Activated CD8-positive, alpha-beta memory T cell treated with anti-CD3 and anti-CD28 coated beads for 48 hours (primary cell): Measurements from ENCODE around the gene SMCO2.

Experiments
- DNase-seq, 3 experiments: peaks; one replicate each; pipeline ENCODE4 v3.0.0-alpha.2; 2020; ENCODE audit warnings: low read depth in 2 of 3, low spot score in 2 of 3

Gene SMCO2

DNA sequence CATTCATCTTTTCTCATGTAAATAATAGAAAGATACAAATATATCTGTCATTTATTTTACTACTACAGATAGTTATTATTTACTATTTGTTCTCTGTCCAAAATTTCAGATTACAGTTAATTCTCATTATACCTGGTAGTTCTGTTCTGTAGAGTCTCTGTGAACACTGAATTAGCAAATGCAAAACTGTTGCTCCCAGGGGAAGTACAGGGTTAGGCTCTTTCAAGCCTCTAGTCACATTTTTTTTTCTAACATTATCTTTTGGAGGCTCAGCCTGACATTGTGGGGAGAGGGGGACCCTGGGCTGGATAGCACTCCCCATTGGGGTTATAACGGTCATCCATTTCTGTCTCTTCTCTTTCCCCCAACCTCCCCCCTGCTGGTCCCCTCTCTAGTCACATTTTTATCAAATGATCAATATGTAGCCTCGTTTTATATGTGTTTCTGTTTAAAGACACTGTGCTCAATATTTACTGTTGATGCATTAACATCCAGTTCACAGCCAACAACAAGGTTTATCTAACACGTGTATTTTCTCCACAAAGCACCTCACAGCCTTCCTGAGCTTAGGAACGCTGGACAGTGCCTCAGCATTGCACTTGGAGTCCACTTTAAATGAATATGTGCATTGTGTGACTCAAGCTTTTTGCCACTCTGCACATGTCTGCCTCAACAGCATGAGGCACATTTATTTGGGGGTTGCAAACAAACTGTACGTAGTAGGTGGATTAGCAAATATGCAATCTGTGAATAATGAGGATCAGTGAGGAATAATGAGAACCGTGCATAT lies 4.7 kb downstream of the SMCO2 start:
- DNase-seq = no peak

- no peak for DNase-seq
Measured at GRCh38 chr12:27453421-27453820, 6.9 kb downstream of the SMCO2 start.

DNA sequence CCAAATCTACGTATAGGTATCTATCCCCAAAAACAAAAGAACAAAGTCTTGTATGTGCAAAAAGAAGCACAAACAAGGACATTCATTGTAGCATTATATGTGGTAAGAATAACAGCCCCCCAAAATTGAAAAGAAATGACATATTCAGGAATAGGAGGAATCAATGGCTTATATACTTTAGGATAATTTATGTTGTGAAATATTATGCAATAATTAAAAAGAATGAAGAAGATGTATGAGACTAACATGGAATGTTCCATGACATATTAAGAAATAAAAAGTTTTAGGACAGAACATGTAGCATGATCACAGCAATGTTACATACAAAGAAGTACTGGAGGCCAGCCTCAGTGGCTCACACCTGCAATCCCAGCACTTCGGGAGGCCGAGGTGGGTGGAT lies 9.1 kb downstream of the SMCO2 start:
- no peak for DNase-seq

GRCh38 chr12:27456618-27457017 lies 10.1 kb downstream of the SMCO2 start:
- DNase-seq = no peak

GRCh38 chr12:27460471-27460978 lies 14.0 kb downstream of the SMCO2 start:
- DNase-seq = no peak

- no peak for DNase-seq
Measured at GRCh38 chr12:27462151-27462694, 15.7 kb downstream of the SMCO2 start.

- DNase-seq = no peak
Measured at GRCh38 chr12:27462851-27463250, 16.3 kb downstream of the SMCO2 start.

DNA sequence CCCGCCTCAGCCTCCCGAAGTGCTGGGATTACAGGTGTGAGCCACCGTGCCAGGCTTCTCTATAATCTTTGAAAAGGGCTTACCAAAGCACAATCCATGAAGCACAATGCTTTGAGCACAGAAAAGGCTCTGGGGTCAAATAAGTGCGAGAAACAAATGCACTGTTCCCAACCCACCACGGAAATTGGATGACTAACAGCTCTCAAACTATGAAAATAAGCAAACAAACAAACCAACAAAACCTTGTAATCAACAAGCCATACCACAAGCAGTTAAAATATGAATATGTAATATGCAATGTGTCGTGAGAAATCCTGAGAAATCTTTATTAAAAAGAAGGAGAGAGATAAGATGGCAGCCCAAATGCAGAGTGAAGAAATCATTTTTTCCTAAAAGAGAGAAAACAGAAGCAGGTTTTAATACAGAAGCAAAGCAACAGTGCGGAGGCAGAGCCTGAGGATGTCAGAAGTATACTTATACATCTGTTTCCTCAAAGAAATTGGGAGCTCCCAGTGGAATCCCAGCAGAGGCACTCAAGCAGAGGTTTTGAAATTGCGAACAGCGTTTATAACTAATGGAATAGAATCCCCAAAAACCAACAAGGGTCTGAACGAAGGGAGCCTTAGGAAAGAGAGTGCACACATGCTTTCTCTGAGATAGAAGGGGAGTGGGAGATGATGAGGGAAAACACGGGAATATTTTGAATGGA lies 17.1 kb downstream of the SMCO2 start:
- no peak for DNase-seq

DNA sequence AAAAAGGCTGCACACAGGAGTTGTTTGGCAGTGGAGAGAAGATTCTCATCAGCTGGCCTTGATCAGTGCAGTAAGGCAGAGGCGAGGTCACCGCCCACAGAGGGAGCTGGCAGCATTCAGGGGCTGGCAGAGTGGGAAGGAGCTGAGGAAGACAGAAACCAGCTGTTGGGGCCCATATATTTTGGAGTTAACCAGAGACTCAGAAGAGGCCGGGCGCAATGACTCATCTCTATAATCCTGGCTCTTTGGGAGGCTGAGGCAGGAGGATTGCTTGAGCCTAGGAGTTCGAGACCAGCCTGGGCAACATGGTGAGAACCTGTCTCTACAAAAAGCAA lies 17.7 kb downstream of the SMCO2 start:
- DNase-seq = no peak

GRCh38 chr12:27467641-27468040 lies 21.1 kb downstream of the SMCO2 start:
- no peak for DNase-seq

DNA sequence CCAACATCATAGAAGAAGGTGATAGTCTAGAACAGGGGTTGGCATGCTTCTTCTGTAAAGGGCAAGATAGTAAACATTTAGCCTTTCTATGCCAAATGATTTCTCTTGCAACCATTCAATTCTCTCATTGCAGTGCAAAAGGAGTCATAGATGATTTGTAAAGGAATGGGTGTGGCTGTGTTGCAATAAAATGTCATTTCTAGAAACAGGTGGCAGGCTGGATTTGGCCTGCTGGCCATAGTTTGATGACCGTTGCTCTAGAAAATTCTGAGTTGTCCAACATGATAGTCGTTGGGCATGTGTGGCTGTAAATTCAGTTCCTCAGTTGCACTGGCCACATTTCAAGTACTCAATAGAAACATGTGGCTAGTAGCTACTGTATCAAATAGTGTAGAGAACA lies 21.7 kb downstream of the SMCO2 start:
- DNase-seq = no peak

- no peak for DNase-seq
Measured at GRCh38 chr12:27469176-27469736, 22.7 kb downstream of the SMCO2 start.

DNA sequence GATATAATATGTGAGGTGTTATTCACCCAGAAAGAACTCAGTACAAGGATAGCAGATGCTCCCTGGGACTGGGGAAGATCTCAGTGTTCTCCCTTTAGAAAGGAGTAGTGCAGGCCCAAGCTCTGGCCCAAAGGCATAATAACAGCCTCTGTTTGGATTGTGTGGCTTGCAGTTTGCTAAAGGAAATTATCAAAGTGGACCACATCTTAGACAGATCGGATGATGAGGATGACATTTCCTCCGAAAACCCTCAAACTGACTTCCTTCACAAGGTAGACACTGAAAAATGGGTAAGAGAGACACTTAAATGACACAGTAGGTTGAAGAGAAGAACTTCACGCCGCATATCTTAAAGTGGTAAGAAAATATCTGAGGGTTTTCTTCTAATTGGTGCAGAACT lies 26.1 kb downstream of the SMCO2 start:
- DNase-seq = no peak

DNA sequence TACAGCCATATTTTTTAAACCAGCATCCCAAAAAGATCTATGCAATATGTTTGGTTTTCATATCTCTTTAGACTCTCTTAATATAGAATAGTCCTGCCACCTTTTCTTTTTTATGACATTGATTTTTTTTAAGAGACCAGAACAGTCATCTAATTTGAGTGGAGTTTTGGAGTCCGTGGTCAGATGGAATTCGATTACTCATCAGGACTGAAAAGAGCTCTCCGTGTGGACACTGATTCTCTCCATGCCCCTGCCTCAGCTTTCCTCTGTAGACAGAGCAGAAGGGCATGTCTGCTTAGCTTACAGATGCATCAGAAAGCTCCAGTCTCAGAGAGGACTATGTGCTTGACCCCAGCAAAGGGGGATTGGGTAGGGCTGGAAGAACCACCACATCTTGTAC lies 27.8 kb downstream of the SMCO2 start:
- DNase-seq = no peak

DNA sequence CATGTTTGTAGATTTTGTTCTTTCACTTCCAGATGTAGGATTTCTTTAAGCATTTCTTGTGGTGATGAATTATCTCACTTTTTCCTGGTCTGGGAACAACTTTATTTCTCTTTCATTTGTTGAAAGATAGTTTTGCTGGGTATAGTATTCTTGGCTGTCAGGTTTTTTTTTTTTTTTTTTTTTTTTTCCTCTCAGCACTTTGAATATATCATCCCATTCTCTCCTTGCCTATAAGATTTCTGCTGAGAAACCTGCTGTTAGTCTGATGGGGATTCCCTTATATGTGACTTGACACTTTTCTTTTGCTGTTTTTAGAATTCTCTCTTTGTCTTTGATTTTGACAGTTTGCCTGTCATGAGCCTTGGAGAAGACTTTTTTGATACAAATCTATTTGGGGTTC lies 30.5 kb downstream of the SMCO2 start:
- no peak for DNase-seq

- no peak for DNase-seq
Measured at GRCh38 chr12:27478949-27479348, 32.4 kb downstream of the SMCO2 start.

DNA sequence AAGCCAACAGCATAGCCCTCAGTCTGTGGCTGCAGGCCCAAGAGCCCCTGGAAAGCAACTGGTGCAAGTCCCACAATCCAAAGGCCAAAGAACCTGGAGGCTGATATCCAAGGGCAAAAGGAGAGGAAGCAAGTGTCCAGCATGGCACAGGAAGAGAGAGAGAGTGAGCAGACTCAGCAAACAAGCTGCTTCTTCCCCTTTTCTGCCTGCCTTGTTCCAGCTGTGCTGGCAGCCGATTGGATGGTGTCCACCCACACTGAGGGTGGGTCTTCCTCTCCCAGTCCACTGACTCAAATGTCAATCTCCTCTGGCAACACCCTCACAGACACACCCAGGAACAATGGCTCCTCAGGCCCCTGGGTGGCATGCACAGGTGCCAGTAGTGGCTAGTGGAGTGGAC lies 33.5 kb downstream of the SMCO2 start:
- no peak for DNase-seq

DNA sequence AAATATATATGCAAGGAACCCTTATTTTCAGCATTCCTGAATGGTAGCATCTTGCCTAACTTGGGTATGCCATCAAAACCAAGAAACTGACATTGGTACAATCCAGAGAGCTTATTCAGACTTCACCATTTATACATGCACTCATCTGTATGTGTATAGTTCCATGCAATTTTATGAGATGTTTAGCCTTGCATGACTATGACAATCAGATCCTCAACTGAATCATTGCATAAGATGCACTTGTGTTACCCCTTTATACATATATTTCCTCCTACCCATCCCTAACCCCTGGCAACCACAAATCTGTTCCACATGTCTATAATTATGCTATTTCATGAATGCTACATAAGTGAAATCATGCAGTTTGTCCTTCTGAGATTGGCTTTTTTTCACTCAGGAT lies 40.4 kb downstream of the SMCO2 start:
- DNase-seq = no peak

DNA sequence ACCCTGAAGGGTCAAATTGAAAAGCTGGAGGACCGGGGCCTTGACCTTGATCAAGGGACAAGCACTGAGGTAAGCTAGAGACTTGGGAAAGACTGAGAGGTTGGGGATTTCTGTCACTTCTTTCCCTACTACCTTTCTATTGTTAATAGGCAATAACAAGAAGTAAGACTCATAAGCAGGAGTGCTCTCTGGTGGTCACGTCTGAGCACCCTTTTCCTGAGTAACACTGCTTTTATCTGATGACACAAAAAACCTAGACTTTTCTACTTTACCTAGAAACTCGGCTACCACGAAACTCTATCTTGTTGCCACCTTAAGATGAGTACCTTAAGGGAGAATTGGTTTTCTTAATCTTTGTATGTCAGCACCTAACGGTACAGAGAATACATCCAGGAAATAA lies 41.9 kb downstream of the SMCO2 start:
- DNase-seq = no peak

GRCh38 chr12:27491226-27491625 lies 44.7 kb downstream of the SMCO2 start:
- no peak for DNase-seq

- DNase-seq = no peak
Measured at GRCh38 chr12:27493260-27493940, 46.9 kb downstream of the SMCO2 start.

- no peak for DNase-seq
Measured at GRCh38 chr12:27497446-27497845, 50.9 kb downstream of the SMCO2 start.
